ENCODE results near the gene KCTD8. TPM values are rescaled to one million over a fixed set of nuclear protein-coding genes. Genes with fewer than 3 reads are reported as not detected.

The KCTD8 gene
- total RNA-seq, 1 experiment from 2014 or later = 0.16 TPM

DNA sequence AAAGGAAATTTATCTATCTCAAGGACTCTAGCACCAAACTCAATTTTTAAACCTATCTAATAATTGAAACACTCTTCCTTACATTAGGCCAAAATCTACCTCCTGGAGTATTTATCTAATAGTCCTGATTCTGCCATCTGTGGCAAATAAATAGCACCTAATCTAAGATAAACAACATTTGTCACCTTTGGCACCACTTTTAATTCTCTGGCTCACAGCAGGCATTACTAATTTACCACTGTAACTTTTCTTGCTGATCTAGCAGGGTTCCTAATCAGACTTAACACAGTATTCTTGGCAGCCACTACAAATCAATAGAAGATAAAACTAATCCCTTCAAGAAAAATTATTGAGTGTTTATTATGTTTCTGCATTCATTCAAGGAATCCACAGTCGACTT lies 161.1 kb downstream of the KCTD8 start:
- Mint-ChIP-seq H3K4me1 (ENCODE audit: insufficient read depth, unreplicated experiment) (no peaks in the 10 kb centered on the region), H3K27ac (ENCODE audit: low read depth, unreplicated experiment) (no peak overlapping the region), H3K27me3 (ENCODE audit: insufficient read depth, unreplicated experiment) (no peaks in the 10 kb centered on the region), H3K36me3 (ENCODE audit: insufficient read depth, unreplicated experiment) (no peaks in the 10 kb centered on the region), H3K4me3 (ENCODE audit: unreplicated experiment) (no peak overlapping the region), H3K9me3 (ENCODE audit: unreplicated experiment) (no peaks in the 10 kb centered on the region)
- ChIA-PET CTCF (no interaction called here), POLR2A (no interaction called here)
- intact Hi-C loops (cut with micrococcal nuclease) = no loop called here
- no TSS peak for BruUV-seq (replicated peaks)
- DNase-seq (ENCODE audit: unreplicated experiment) = no peak
- TF ChIP-seq, protein P1, sequence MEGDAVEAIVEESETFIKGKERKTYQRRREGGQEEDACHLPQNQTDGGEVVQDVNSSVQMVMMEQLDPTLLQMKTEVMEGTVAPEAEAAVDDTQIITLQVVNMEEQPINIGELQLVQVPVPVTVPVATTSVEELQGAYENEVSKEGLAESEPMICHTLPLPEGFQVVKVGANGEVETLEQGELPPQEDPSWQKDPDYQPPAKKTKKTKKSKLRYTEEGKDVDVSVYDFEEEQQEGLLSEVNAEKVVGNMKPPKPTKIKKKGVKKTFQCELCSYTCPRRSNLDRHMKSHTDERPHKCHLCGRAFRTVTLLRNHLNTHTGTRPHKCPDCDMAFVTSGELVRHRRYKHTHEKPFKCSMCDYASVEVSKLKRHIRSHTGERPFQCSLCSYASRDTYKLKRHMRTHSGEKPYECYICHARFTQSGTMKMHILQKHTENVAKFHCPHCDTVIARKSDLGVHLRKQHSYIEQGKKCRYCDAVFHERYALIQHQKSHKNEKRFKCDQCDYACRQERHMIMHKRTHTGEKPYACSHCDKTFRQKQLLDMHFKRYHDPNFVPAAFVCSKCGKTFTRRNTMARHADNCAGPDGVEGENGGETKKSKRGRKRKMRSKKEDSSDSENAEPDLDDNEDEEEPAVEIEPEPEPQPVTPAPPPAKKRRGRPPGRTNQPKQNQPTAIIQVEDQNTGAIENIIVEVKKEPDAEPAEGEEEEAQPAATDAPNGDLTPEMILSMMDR (IDR thresholded peaks at IDR 0.05; ENCODE audit: unreplicated experiment) = no peak

DNA sequence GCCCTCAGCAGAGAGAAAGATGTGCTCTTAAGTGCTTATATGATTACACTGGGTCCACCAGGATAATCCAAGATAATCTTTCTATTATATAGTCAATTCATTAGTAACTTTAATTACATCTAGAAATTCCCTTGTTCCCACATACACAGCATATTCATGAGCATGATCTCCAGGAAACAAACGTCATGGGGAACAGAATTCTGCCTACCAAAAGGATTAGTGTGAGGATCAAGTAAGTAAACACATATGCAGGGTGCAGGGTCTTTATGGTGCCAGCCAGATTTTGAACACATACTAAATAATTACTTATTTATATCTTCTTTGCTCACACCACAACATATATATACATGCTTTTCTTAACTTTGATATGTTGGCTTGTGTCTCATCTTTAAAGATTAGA lies 169.1 kb downstream of the KCTD8 start:
- intact Hi-C loops (cut with micrococcal nuclease) = no loop called here
- POLR2A ChIA-PET = no interaction called here
- Mint-ChIP-seq H3K9me3 (ENCODE audit: unreplicated experiment) (no peaks in the 10 kb centered on the region), H3K27me3 (ENCODE audit: insufficient read depth, unreplicated experiment) (no peaks in the 10 kb centered on the region), H3K36me3 (ENCODE audit: insufficient read depth, unreplicated experiment) (no peaks in the 10 kb centered on the region), H3K4me3 (ENCODE audit: unreplicated experiment) (no peak overlapping the region), H3K4me1 (ENCODE audit: insufficient read depth, unreplicated experiment) (no peaks in the 10 kb centered on the region), H3K27ac (ENCODE audit: low read depth, unreplicated experiment) (no peak overlapping the region)
- TF ChIP-seq, protein P1 (IDR thresholded peaks at IDR 0.05; ENCODE audit: unreplicated experiment) = no peak
- CTCF ChIA-PET = no interaction called here
- no TSS peak for BruUV-seq (replicated peaks)
- no peak for DNase-seq (ENCODE audit: unreplicated experiment)

DNA sequence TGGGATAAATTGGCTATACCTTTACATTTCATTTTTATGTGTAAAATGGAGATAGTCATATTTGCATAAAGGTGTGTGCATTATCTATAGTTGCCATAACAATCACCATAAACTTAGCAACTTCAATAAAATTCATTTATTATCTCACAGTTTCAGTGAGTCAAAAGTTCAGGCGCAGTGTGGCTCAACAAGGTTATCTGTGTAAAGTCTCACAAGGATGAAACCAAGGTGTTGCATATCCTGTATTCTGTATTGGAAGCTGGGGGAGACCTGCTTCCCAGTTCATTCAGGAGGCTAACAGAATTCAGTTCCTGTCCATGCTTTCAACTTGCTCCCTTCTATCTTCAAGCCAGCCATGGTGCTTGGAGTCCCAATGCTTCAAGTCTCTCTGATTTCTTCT lies 169.5 kb downstream of the KCTD8 start:
- H3K4me1 Mint-ChIP-seq (ENCODE audit: insufficient read depth, unreplicated experiment) = no peaks in the 10 kb centered on the region
- H3K27me3 Mint-ChIP-seq (ENCODE audit: insufficient read depth, unreplicated experiment) = no peaks in the 10 kb centered on the region
- no peaks in the 10 kb centered on the region for H3K36me3 Mint-ChIP-seq (ENCODE audit: insufficient read depth, unreplicated experiment)
- ChIA-PET CTCF (no interaction called here), POLR2A (no interaction called here)
- DNase-seq (ENCODE audit: unreplicated experiment) = no peak
- BruUV-seq (replicated peaks) = no TSS peak
- no peaks in the 10 kb centered on the region for H3K9me3 Mint-ChIP-seq (ENCODE audit: unreplicated experiment)
- intact Hi-C loops (cut with micrococcal nuclease) = no loop called here
- H3K27ac Mint-ChIP-seq (ENCODE audit: low read depth, unreplicated experiment) = no peak overlapping the region
- no peak overlapping the region for H3K4me3 Mint-ChIP-seq (ENCODE audit: unreplicated experiment)
- TF ChIP-seq, protein P1 (IDR thresholded peaks at IDR 0.05; ENCODE audit: unreplicated experiment) = no peak

DNA sequence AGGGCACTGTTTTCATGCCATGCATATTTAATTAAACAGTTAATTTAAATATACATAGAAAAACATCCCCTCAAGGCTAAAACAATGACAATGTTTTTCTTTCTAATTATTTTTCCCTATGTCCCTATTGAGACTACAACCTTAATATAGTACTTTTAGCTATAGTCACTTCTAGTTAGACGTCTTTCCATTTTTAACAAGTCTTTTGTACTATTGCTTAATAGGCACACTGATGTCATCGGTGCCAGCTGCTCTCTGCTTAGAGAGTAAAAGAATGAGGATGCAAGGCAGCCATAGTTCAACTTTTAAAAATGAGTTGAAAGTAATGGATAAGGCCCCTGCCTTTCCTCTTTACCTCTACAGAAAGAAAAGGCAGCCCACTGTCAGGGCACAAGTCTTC lies 191.1 kb downstream of the KCTD8 start:
- ChIA-PET POLR2A (interaction anchor here (0.8 to 1.0 kb wide), 2 partner anchors 12 to 89 kb away, joined by 3 to 4 read pairs; no protein-coding TSS in a partner anchor), CTCF (no interaction called here)
- TF ChIP-seq, protein P1 (IDR thresholded peaks at IDR 0.05; ENCODE audit: unreplicated experiment) = no peak
- Mint-ChIP-seq H3K27ac (ENCODE audit: low read depth, unreplicated experiment) (no peak overlapping the region), H3K4me3 (ENCODE audit: unreplicated experiment) (no peak overlapping the region), H3K9me3 (ENCODE audit: unreplicated experiment) (no peaks in the 10 kb centered on the region), H3K4me1 (ENCODE audit: insufficient read depth, unreplicated experiment) (peaks cover 6% of the 10 kb centered on the region), H3K36me3 (ENCODE audit: insufficient read depth, unreplicated experiment) (no peaks in the 10 kb centered on the region), H3K27me3 (ENCODE audit: insufficient read depth, unreplicated experiment) (no peaks in the 10 kb centered on the region)
- no TSS peak for BruUV-seq (replicated peaks)
- DNase-seq (ENCODE audit: unreplicated experiment) = peak; percentile 41
- intact Hi-C loops (cut with micrococcal nuclease) = no loop called here

Data from MCF 10A (cell line).